BLaER1 treated with 17β-estradiol and CSF1 and Interleukin-3, amounts not matched to agents 10 nM and 100 nM (cell line): ENCODE results near the gene GRID1.
A peak's percentile ranks its signal among the peaks of the same experiment; 100 is the strongest.

Experiments
- H3K27ac ChIP-seq, 11 experiments: shearing (Covaris generic); formaldehyde crosslinking; 2 replicates each; pipeline ENCODE4 v1.8.1; 2022
- H3K27me3 ChIP-seq, 11 experiments: shearing (Covaris generic); formaldehyde crosslinking; 2 replicates each; pipeline ENCODE4 v1.8.1; 2022
- H3K36me3 ChIP-seq, 11 experiments: shearing (Covaris generic); formaldehyde crosslinking; 2 replicates each; pipeline ENCODE4 v1.8.1; 2022
- H3K4me1 ChIP-seq, 10 experiments: shearing (Covaris generic); formaldehyde crosslinking; 2 replicates each; pipeline ENCODE4 v1.8.1; 2022
- H3K4me2 ChIP-seq, 11 experiments: shearing (Covaris generic); formaldehyde crosslinking; 2 replicates each; pipeline ENCODE4 v1.8.1; 2022
- H3K4me3 ChIP-seq, 10 experiments: shearing (Covaris generic); formaldehyde crosslinking; 2 replicates each; pipeline ENCODE4 v1.8.1; 2022
- H3K9ac ChIP-seq, 11 experiments: shearing (Covaris generic); formaldehyde crosslinking; 2 replicates each; pipeline ENCODE4 v1.8.1; 2022
- H3K9me3 ChIP-seq, 11 experiments: shearing (Covaris generic); formaldehyde crosslinking; replicated peaks in 1 of 11; 2 replicates each; pipeline ENCODE4 v1.8.1; 2022
- H4K20me1 ChIP-seq, 11 experiments: shearing (Covaris generic); formaldehyde crosslinking; 2 replicates each; pipeline ENCODE4 v1.8.1; 2022
- Cebpa-rat ChIP-seq, 11 experiments: shearing (Covaris generic); IDR thresholded peaks; 2 replicates each; pipeline ENCODE4 v1.8.1; 2022

The GRID1 gene

GRCh38 chr10:86255405-86256251 lies 111.0 kb downstream of the GRID1 start:
- no peak overlapping the region for H3K27ac ChIP-seq
- peaks cover under 1 to 10% (median 3%) of the 10 kb centered on the region in 11 experiments for H3K9me3 ChIP-seq
- no peak overlapping the region for H3K4me3 ChIP-seq
- TF ChIP-seq Cebpa-rat (IDR thresholded peaks at IDR 0.05): no peak
- H3K9ac ChIP-seq: no peak overlapping the region
- H4K20me1 ChIP-seq: no peaks in the 10 kb centered on the region
- peak overlapping the region in 2 of 11 experiments; percentile 28 to 29; a peak in 3 of 22 replicates for H3K4me2 ChIP-seq
- H3K27me3 ChIP-seq: no peaks in the 10 kb centered on the region
- H3K4me1 ChIP-seq: peaks cover 0 to 7% (median 0%) of the 10 kb centered on the region in 10 experiments; a peak in 4 of 20 replicates
- no peaks in the 10 kb centered on the region for H3K36me3 ChIP-seq

GRCh38 chr10:86254526-86255174 lies 111.9 kb downstream of the GRID1 start:
- H3K27me3 ChIP-seq: no peaks in the 10 kb centered on the region
- no peak overlapping the region for H3K27ac ChIP-seq
- TF ChIP-seq Cebpa-rat (IDR thresholded peaks at IDR 0.05): no peak
- H3K36me3 ChIP-seq: no peaks in the 10 kb centered on the region
- H4K20me1 ChIP-seq: no peaks in the 10 kb centered on the region
- H3K4me2 ChIP-seq: no peak overlapping the region
- H3K4me3 ChIP-seq: no peak overlapping the region
- H3K4me1 ChIP-seq: peaks cover 0 to 4% (median 0%) of the 10 kb centered on the region in 10 experiments; a peak in 4 of 20 replicates
- no peak overlapping the region for H3K9ac ChIP-seq
- H3K9me3 ChIP-seq: peaks cover 9 to 19% (median 13%) of the 10 kb centered on the region in 11 experiments

- no peak overlapping the region for H3K9ac ChIP-seq
- no peak overlapping the region for H3K27ac ChIP-seq
- no peak overlapping the region for H3K4me2 ChIP-seq
- peaks cover 0 to 4% (median 0%) of the 10 kb centered on the region in 10 experiments; a peak in 4 of 20 replicates for H3K4me1 ChIP-seq
- H3K36me3 ChIP-seq: no peaks in the 10 kb centered on the region
- peaks cover 12 to 25% (median 17%) of the 10 kb centered on the region in 11 experiments for H3K9me3 ChIP-seq
- no peak overlapping the region for H3K4me3 ChIP-seq
- TF ChIP-seq Cebpa-rat (IDR thresholded peaks at IDR 0.05): no peak
- no peaks in the 10 kb centered on the region for H3K27me3 ChIP-seq
- H4K20me1 ChIP-seq: no peaks in the 10 kb centered on the region
Measured at GRCh38 chr10:86254081-86254480, 112.5 kb downstream of the GRID1 start.

GRCh38 chr10:86253091-86254072 lies 113.2 kb downstream of the GRID1 start:
- Histone ChIP-seq H3K9ac (no peak overlapping the region), H3K27ac (no peak overlapping the region), H3K4me3 (no peak overlapping the region), H3K36me3 (no peaks in the 10 kb centered on the region), H3K9me3 (peaks cover 12 to 31% (median 21%) of the 10 kb centered on the region in 11 experiments), H3K27me3 (no peaks in the 10 kb centered on the region), H4K20me1 (no peaks in the 10 kb centered on the region), H3K4me2 (no peak overlapping the region), H3K4me1 (peaks cover 0 to 4% (median 0%) of the 10 kb centered on the region in 10 experiments; a peak in 4 of 20 replicates)
- no peak for TF ChIP-seq Cebpa-rat (IDR thresholded peaks at IDR 0.05)

- TF ChIP-seq Cebpa-rat (IDR thresholded peaks at IDR 0.05): no peak
- Histone ChIP-seq H3K9ac (no peak overlapping the region), H3K36me3 (no peaks in the 10 kb centered on the region), H3K27me3 (no peaks in the 10 kb centered on the region), H3K4me1 (peaks cover 0 to 4% (median 0%) of the 10 kb centered on the region in 10 experiments; a peak in 4 of 20 replicates), H3K27ac (no peak overlapping the region), H3K4me3 (no peak overlapping the region), H3K4me2 (no peak overlapping the region), H3K9me3 (peaks cover 12 to 31% (median 21%) of the 10 kb centered on the region in 11 experiments), H4K20me1 (no peaks in the 10 kb centered on the region)
Measured at GRCh38 chr10:86252556-86252955, 114.0 kb downstream of the GRID1 start.

- TF ChIP-seq Cebpa-rat (IDR thresholded peaks at IDR 0.05): no peak
- Histone ChIP-seq H3K27me3 (no peaks in the 10 kb centered on the region), H4K20me1 (no peaks in the 10 kb centered on the region), H3K36me3 (no peaks in the 10 kb centered on the region), H3K4me3 (no peak overlapping the region), H3K4me2 (no peak overlapping the region), H3K27ac (no peak overlapping the region), H3K9ac (no peak overlapping the region), H3K4me1 (peaks cover 0 to 4% (median 0%) of the 10 kb centered on the region in 10 experiments; a peak in 4 of 20 replicates), H3K9me3 (peaks cover 12 to 31% (median 21%) of the 10 kb centered on the region in 11 experiments)
Measured at GRCh38 chr10:86252079-86252478, 114.5 kb downstream of the GRID1 start.

- no peaks in the 10 kb centered on the region for H3K36me3 ChIP-seq
- no peaks in the 10 kb centered on the region for H4K20me1 ChIP-seq
- peaks cover 0 to 4% (median 0%) of the 10 kb centered on the region in 10 experiments; a peak in 4 of 20 replicates for H3K4me1 ChIP-seq
- H3K9me3 ChIP-seq: peaks cover 12 to 31% (median 21%) of the 10 kb centered on the region in 11 experiments
- no peak overlapping the region for H3K27ac ChIP-seq
- H3K9ac ChIP-seq: no peak overlapping the region
- TF ChIP-seq Cebpa-rat (IDR thresholded peaks at IDR 0.05): no peak
- no peak overlapping the region for H3K4me3 ChIP-seq
- H3K4me2 ChIP-seq: no peak overlapping the region
- no peaks in the 10 kb centered on the region for H3K27me3 ChIP-seq
Measured at GRCh38 chr10:86251426-86251825, 115.2 kb downstream of the GRID1 start.

GRCh38 chr10:86250399-86250798 lies 116.2 kb downstream of the GRID1 start:
- no peak overlapping the region for H3K4me3 ChIP-seq
- no peak overlapping the region for H3K27ac ChIP-seq
- no peaks in the 10 kb centered on the region for H3K27me3 ChIP-seq
- TF ChIP-seq Cebpa-rat (IDR thresholded peaks at IDR 0.05): no peak
- peaks cover 0 to 2% (median 0%) of the 10 kb centered on the region in 10 experiments; a peak in 4 of 20 replicates for H3K4me1 ChIP-seq
- H3K9me3 ChIP-seq: peaks cover 12 to 31% (median 21%) of the 10 kb centered on the region in 11 experiments
- no peaks in the 10 kb centered on the region for H4K20me1 ChIP-seq
- H3K4me2 ChIP-seq: no peak overlapping the region
- H3K36me3 ChIP-seq: no peaks in the 10 kb centered on the region
- H3K9ac ChIP-seq: no peak overlapping the region
